PFSK-1 (cell line): ENCODE data around the gene ZBTB2.

Source experiments
- FOXP2 ChIP-seq: optimal IDR thresholded peaks from 2 replicates; pipeline ENCODE3; 2011; ENCODE audit warnings: borderline replicate concordance, control low read depth, inconsistent platforms; ENCODE audit not compliant: insufficient read depth; ENCODE audit errors: extremely low read length, extremely low read depth
- POLR2AphosphoS5 ChIP-seq: IDR thresholded peaks from 2 replicates; pipeline ENCODE4 v1.6.1; 2012; ENCODE audit warnings: low read depth, mild to moderate bottlenecking, control low read depth, low read length, moderate library complexity
- SIN3A ChIP-seq: IDR thresholded peaks from 2 replicates; pipeline ENCODE4 v1.6.1; 2012; ENCODE audit warnings: mild to moderate bottlenecking, low read length, moderate library complexity, borderline replicate concordance; ENCODE audit not compliant: insufficient read depth
- TAF1 ChIP-seq: IDR thresholded peaks from 2 replicates; pipeline ENCODE4 v1.6.1; 2012; ENCODE audit warnings: low read length, control low read depth, borderline replicate concordance; ENCODE audit not compliant: insufficient read depth
- TF ChIP-seq, protein P1 (sequence below), 2 experiments: IDR thresholded peaks; 2 replicates each; pipeline versions ENCODE4 v1.6.1 to v1.8.0; 2011 to 2012; ENCODE audit warnings: low read depth in 2 of 2, low read length in 2 of 2, control low read depth in 1 of 2, inconsistent platforms in 1 of 2, mild to moderate bottlenecking in 1 of 2, moderate library complexity in 1 of 2; ENCODE audit not compliant: insufficient read depth in 1 of 2

The ZBTB2 gene

DNA sequence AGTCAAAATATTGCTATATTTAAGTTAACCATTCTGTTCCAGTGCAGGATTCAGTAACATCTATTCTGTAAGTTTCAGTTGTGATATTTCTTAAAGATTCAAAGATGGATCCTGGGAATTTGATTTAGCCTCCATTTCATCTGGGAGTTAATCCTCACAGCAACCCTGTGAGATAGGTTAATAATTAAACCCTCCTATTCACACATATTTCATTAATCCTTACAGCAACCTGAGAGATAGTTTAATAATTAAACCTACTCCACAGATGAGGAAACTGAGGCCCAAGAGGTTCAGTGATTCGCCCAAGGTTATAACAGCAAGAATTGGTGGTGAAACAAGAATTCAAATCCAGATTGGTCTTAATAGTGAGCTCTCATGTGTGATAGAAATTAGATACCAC lies 10.9 kb upstream of the ZBTB2 start:
- TF ChIP-seq FOXP2 (no peak), SIN3A (no peak), POLR2AphosphoS5 (no peak), TAF1 (no peak)
- TF ChIP-seq, protein P1, sequence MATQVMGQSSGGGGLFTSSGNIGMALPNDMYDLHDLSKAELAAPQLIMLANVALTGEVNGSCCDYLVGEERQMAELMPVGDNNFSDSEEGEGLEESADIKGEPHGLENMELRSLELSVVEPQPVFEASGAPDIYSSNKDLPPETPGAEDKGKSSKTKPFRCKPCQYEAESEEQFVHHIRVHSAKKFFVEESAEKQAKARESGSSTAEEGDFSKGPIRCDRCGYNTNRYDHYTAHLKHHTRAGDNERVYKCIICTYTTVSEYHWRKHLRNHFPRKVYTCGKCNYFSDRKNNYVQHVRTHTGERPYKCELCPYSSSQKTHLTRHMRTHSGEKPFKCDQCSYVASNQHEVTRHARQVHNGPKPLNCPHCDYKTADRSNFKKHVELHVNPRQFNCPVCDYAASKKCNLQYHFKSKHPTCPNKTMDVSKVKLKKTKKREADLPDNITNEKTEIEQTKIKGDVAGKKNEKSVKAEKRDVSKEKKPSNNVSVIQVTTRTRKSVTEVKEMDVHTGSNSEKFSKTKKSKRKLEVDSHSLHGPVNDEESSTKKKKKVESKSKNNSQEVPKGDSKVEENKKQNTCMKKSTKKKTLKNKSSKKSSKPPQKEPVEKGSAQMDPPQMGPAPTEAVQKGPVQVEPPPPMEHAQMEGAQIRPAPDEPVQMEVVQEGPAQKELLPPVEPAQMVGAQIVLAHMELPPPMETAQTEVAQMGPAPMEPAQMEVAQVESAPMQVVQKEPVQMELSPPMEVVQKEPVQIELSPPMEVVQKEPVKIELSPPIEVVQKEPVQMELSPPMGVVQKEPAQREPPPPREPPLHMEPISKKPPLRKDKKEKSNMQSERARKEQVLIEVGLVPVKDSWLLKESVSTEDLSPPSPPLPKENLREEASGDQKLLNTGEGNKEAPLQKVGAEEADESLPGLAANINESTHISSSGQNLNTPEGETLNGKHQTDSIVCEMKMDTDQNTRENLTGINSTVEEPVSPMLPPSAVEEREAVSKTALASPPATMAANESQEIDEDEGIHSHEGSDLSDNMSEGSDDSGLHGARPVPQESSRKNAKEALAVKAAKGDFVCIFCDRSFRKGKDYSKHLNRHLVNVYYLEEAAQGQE (IDR thresholded peaks at IDR 0.05; ENCODE audit: insufficient read depth in 1 of 2, low read depth in 2 of 2, low read length in 2 of 2) = no peak

DNA sequence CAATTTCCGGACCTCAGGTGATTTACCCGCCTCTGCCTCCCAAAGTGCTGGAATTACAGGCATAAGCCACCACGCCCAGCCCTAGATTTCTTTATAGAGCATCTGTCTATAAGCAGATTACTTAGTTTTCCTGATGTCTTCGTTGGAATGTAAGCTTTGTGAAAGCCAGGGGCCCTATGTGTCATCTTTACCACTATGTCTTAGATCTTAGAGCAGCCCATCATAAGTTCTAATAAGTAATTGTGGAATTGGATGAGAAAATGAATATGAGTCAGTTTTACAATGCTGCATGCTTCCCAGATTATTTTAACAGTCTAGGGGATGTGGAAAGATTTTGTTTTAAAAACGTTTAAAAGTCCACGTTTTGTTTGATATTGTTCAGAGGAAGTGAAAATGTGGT lies 9.1 kb upstream of the ZBTB2 start:
- TF ChIP-seq, protein P1 (IDR thresholded peaks at IDR 0.05; ENCODE audit: insufficient read depth in 1 of 2, low read depth in 2 of 2, low read length in 2 of 2) = no peak
- TF ChIP-seq TAF1 (no peak), FOXP2 (no peak), POLR2AphosphoS5 (no peak), SIN3A (no peak)

DNA sequence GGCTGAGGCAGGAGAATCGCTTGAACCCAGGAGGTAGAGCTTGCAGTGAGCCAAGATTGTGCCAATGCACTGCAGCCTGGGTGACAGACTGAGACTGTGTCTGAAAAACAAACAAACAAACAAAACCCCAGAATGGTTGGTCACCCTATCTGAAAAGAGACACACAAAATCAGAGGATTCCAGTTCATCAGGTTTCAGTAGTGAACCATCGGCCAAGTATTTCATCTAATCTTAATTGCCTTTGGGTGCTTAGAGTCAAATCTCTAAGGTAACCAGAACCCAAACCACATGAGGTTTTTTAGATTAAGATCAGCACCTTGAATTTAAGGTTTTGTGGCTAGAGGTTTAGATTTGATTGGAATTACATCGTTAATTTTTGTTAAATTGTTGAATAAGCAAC lies 8.3 kb upstream of the ZBTB2 start:
- TF ChIP-seq, protein P1 (IDR thresholded peaks at IDR 0.05; ENCODE audit: insufficient read depth in 1 of 2, low read depth in 2 of 2, low read length in 2 of 2) = no peak
- TF ChIP-seq SIN3A = no peak

DNA sequence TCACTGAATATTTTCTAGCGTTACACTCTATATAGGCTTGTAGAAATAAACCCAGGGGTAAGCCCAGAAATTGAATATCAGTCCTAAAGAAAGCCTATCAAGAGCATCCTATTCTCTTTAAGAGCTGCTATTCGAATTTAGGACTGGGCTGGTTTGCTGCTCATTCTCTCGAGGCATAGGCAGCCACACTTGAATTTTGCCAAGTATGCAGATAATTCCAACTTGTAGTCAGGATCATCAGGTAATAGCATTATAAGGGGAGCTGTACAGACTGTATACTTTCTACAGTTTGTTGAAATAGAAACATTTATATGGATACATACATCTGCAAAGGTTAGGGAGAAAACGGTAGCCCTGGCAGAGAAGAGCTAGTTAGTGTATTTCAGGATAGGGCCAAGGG lies 2.1 kb upstream of the ZBTB2 start:
- no peak for TF ChIP-seq FOXP2
- TF ChIP-seq POLR2AphosphoS5 = no peak
- no peak for TF ChIP-seq SIN3A
- TF ChIP-seq TAF1 = no peak
- TF ChIP-seq, protein P1 (IDR thresholded peaks at IDR 0.05; ENCODE audit: insufficient read depth in 1 of 2, low read depth in 2 of 2, low read length in 2 of 2) = no peak

DNA sequence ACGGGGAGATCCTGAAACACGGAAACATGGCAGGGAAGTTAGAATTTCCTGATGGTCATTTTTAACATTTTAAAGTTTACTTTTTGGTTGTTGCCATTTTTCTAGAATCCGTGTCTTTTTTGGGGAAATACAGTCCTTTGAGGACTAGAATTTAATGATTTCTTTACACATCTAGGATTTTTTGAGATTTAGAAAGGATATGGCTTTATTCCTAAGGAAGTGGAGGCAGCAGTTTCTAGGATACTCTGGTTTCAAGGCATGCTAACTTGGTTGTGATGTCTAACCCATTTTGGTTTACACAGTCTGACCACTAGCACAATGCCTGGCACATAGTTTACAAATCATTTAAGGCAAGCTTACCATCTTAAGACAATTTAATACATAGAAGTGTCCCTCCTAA lies 1.1 kb upstream of the ZBTB2 start:
- TF ChIP-seq SIN3A (no peak), TAF1 (no peak), FOXP2 (no peak), POLR2AphosphoS5 (no peak)
- TF ChIP-seq, protein P1 (IDR thresholded peaks at IDR 0.05; ENCODE audit: insufficient read depth in 1 of 2, low read depth in 2 of 2, low read length in 2 of 2) = no peak
